Left renal cortex interstitium (tissue), 4 donors: ENCODE results near the gene CENPL. TPM values are rescaled to one million over a fixed set of nuclear protein-coding genes. Genes with fewer than 3 reads are reported as not detected.
"Not testable (repeated sequence)": the region's sequence is repeated elsewhere in the genome, so short reads cannot be mapped to it uniquely, and the experiment has no call there.

Experiments used
- DNase-seq, 4 donors: peaks; one replicate each; pipeline ENCODE4 v3.0.0-alpha.2; 2013; ENCODE audit warnings: low read depth in 4 of 4, low spot score in 2 of 4, missing footprints in 1 of 4
- polyA plus RNA-seq, 4 donors: library from polyadenylated mRNA; unstranded; fragments of 120-200 nt; gene quantifications; one replicate each; pipeline ENCODE4 v1.2.1, GENCODE V29; 2013; ENCODE audit not compliant: insufficient read length in 4 of 4

The CENPL gene
- polyA plus RNA-seq, 4 donors, result 10.6 to 12.2 (median 11.2) TPM

- DNase-seq, result not testable (repeated sequence)
Measured at GRCh38 chr1:173859547-173859946, 34.9 kb upstream of the CENPL start.

- DNase-seq, result no peak
Measured at GRCh38 chr1:173857363-173857917, 32.8 kb upstream of the CENPL start.

- DNase-seq, result no peak
Measured at GRCh38 chr1:173856903-173857302, 32.2 kb upstream of the CENPL start.

- DNase-seq, result no peak
Measured at GRCh38 chr1:173856014-173856413, 31.3 kb upstream of the CENPL start.

- no peak for DNase-seq
Measured at GRCh38 chr1:173853074-173853473, 28.4 kb upstream of the CENPL start.

- DNase-seq, result no peak
Measured at GRCh38 chr1:173852105-173852504, 27.4 kb upstream of the CENPL start.

GRCh38 chr1:173832748-173833147 is 8.1 kb upstream of the CENPL start:
- DNase-seq, result no peak

GRCh38 chr1:173827611-173828010 is 2.9 kb upstream of the CENPL start:
- DNase-seq, result no peak

- peak in 2 of 4 donors; percentile 6 to 10 for DNase-seq
Measured at GRCh38 chr1:173823781-173824314, 835 bp downstream of the CENPL start.

GRCh38 chr1:173821680-173822079 is 3.0 kb downstream of the CENPL start:
- no peak for DNase-seq

GRCh38 chr1:173818459-173818858 is 6.2 kb downstream of the CENPL start:
- no peak for DNase-seq

- DNase-seq, result not testable (repeated sequence)
Measured at GRCh38 chr1:173813654-173814053, 11.0 kb downstream of the CENPL start.

- DNase-seq, result no peak
Measured at GRCh38 chr1:173802961-173803360, 21.7 kb downstream of the CENPL start.

GRCh38 chr1:173799995-173800394 is 24.7 kb downstream of the CENPL start:
- not testable (repeated sequence) for DNase-seq

- no peak for DNase-seq
Measured at GRCh38 chr1:173798078-173798477, 26.6 kb downstream of the CENPL start.

GRCh38 chr1:173789841-173790240 is 34.8 kb downstream of the CENPL start:
- DNase-seq, result no peak

- no peak for DNase-seq
Measured at GRCh38 chr1:173784997-173785396, 39.7 kb downstream of the CENPL start.

- DNase-seq, result no peak
Measured at GRCh38 chr1:173779936-173780335, 44.7 kb downstream of the CENPL start.

- DNase-seq, result no peak
Measured at GRCh38 chr1:173775578-173776226, 49.0 kb downstream of the CENPL start.

- no peak for DNase-seq
Measured at GRCh38 chr1:173771560-173771959, 53.1 kb downstream of the CENPL start.

GRCh38 chr1:173770330-173770729 is 54.4 kb downstream of the CENPL start:
- not testable (repeated sequence) for DNase-seq

- DNase-seq, result no peak
Measured at GRCh38 chr1:173768827-173769226, 55.9 kb downstream of the CENPL start.
